PC-3 (cell line): Measurements from ENCODE around the gene SLC6A18. TPM values are rescaled to one million over a fixed set of nuclear protein-coding genes. Genes with fewer than 3 reads are reported as not detected.

Source experiments
- ATAC-seq: fragments of 200-7000 bp; cut with Tn5 transposase; 2 replicates; pipeline ENCODE4 v1.9.1; 2020; ENCODE audit warnings: mild to moderate bottlenecking, moderate library complexity
- BruUV-seq: library from RNA; stranded (reverse); fragments of 400-500 nt; replicated peaks from 2 replicates; lab custom pipeline; 2021; lab: Mats Ljungman, UMichigan
- CTCF ChIA-PET: fragments of 300-600 bp; sonication (Branson Sonifier 250); formaldehyde crosslinking; loops from one replicate; lab custom pipeline; 2022; ENCODE audit warnings: antibody characterized with exemption; lab: Charles Lee
- POLR2A ChIA-PET: fragments of 300-600 bp; sonication (Branson Sonifier 250); formaldehyde crosslinking; loops from one replicate; lab custom pipeline; 2022; ENCODE audit warnings: antibody characterized with exemption; ENCODE audit not compliant: unreplicated experiment; lab: Charles Lee
- DNase-seq: peaks from one replicate; pipeline ENCODE4 v3.0.0-alpha.2; 2015
- H2AFZ ChIP-seq: fragments of 300-600 bp; sonication (generic); 2 replicates; pipeline ENCODE4 v1.6.0; 2016; ENCODE audit warnings: antibody characterized with exemption, low read length
- H3F3A ChIP-seq: fragments of 300-600 bp; sonication (generic); one replicate; pipeline ENCODE4 v1.6.0; 2017; ENCODE audit warnings: antibody characterized with exemption, low read length, control low read depth, mild to moderate bottlenecking; ENCODE audit not compliant: unreplicated experiment
- H3K27ac ChIP-seq: fragments of 300-600 bp; sonication (generic); 2 replicates; pipeline ENCODE4 v1.5.1; 2016; ENCODE audit warnings: mild to moderate bottlenecking, low read length
- H3K27me3 ChIP-seq: fragments of 300-600 bp; sonication (generic); 2 replicates; pipeline ENCODE4 v1.6.1; 2016; ENCODE audit warnings: low read length, mixed read lengths
- H3K36me3 ChIP-seq: fragments of 300-600 bp; sonication (generic); 2 replicates; pipeline ENCODE4 v1.6.1; 2016; ENCODE audit warnings: low read depth, mixed run types, low read length, mixed read lengths
- H3K4me1 ChIP-seq: fragments of 300-600 bp; sonication (generic); 2 replicates; pipeline ENCODE4 v1.5.1; 2016; ENCODE audit warnings: low read length; ENCODE audit not compliant: insufficient read depth
- H3K4me2 ChIP-seq: fragments of 300-600 bp; sonication (generic); 2 replicates; pipeline ENCODE4 v1.6.0; 2016; ENCODE audit warnings: low read length
- H3K4me3 ChIP-seq: fragments of 300-600 bp; sonication (generic); 2 replicates; pipeline ENCODE4 v1.5.1; 2016; ENCODE audit warnings: mild to moderate bottlenecking, low read length, mixed read lengths
- H3K79me2 ChIP-seq: fragments of 300-600 bp; sonication (generic); 2 replicates; pipeline ENCODE4 v1.6.1; 2017; ENCODE audit warnings: low read length, mixed read lengths
- H3K9ac ChIP-seq: fragments of 300-600 bp; sonication (generic); 2 replicates; pipeline ENCODE4 v1.6.0; 2016; ENCODE audit warnings: mild to moderate bottlenecking, low read length
- H3K9me2 ChIP-seq: fragments of 300-600 bp; sonication (generic); replicated peaks from 2 replicates; pipeline ENCODE4 v1.6.1; 2016; ENCODE audit warnings: mixed run types, low read length, mixed read lengths
- H3K9me3 ChIP-seq: fragments of 300-600 bp; sonication (generic); 2 replicates; pipeline ENCODE4 v1.6.1; 2016; ENCODE audit warnings: low read length, mixed read lengths
- H4K20me1 ChIP-seq: fragments of 300-600 bp; sonication (generic); 2 replicates; pipeline ENCODE4 v1.6.1; 2016; ENCODE audit warnings: low read length, mixed read lengths
- CTCF ChIP-seq: fragments of 300-600 bp; sonication (generic); conservative IDR thresholded peaks from 2 replicates; pipeline ENCODE4 v1.5.1; 2017; ENCODE audit warnings: antibody characterized with exemption, low read depth, mild to moderate bottlenecking, low read length
- EZH2 ChIP-seq: fragments of 300-600 bp; sonication (generic); IDR thresholded peaks from one replicate; pipeline ENCODE4 v1.6.1; 2017; ENCODE audit warnings: antibody characterized with exemption, mild to moderate bottlenecking, low read length; ENCODE audit not compliant: unreplicated experiment
- EZH2phosphoT487 ChIP-seq: fragments of 300-600 bp; sonication (generic); IDR thresholded peaks from 2 replicates; pipeline ENCODE4 v1.6.1; 2018; ENCODE audit warnings: mild to moderate bottlenecking, antibody characterized with exemption, low read length, borderline replicate concordance
- intact Hi-C: fragments of 100-400 bp; cut with micrococcal nuclease; formaldehyde crosslinking; loops from 2 replicates; pipeline ENCODE4 v1.9.0; 2023
- total RNA-seq: library from RNA; depleted of rRNA; stranded (reverse); fragments of >200 nt; gene quantifications from 2 replicates; pipeline ENCODE4 v1.2.3, GENCODE V29; 2014

SLC6A18 gene
- total RNA-seq, 1 experiment from 2014 or later = not detected

DNA sequence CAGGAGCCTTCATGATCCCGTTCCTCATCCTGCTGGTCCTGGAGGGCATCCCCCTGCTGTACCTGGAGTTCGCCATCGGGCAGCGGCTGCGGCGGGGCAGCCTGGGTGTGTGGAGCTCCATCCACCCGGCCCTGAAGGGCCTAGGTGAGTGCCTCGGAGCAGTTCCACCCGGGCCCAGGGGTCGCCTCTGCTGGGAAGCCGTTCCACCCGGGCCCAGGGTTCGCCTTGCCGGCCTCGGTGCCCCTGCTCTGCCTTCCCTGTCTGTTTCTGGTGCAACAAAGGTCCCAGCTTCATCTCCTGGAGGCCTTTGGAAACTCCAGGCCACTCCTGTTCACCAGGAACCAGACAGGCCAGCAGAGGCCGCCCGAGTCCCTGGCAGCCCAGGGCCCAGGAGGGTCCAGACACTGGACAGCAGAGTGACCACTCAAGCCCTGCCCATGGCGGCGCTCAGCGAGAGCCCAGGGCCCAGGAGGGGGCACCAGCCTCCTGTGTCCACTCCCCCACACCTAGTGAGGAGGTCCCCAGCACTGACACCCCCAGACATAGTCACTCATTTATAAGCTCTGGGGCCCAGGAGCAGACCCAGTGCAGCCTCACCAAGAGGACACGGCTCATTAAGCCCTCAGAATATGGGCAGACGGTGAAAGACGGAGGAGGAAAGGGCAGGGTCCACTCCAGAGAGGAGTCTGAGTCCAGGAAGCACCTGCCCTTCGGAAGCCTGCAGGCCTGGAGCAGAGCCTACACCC lies 16.3 kb upstream of the SLC6A18 start:
- Histone ChIP-seq H3K27me3 (peaks cover 3% of the 10 kb centered on the region; the same call in 1 of the 2 replicates), H3K9me3 (no peaks in the 10 kb centered on the region), H4K20me1 (no peaks in the 10 kb centered on the region), H2AFZ (no peak overlapping the region), H3K27ac (no peak overlapping the region), H3F3A (no peaks in the 10 kb centered on the region), H3K36me3 (no peaks in the 10 kb centered on the region), H3K79me2 (no peaks in the 10 kb centered on the region), H3K9me2 (no peaks in the 10 kb centered on the region), H3K4me2 (no peak overlapping the region), H3K4me1 (no peaks in the 10 kb centered on the region), H3K4me3 (no peak overlapping the region), H3K9ac (no peak overlapping the region)
- TF ChIP-seq CTCF (peak; percentile 42; the same call in 1 of the 2 replicates), EZH2 (no peak)
- DNase-seq = peak; percentile 25
- ATAC-seq = peak; percentile 70
- BruUV-seq = no TSS peak
- intact Hi-C loops = no loop called here
- ChIA-PET POLR2A (no interaction called here), CTCF (interaction anchor here (0.5 to 0.8 kb wide), 4 partner anchors 19 to 436 kb away, joined by 3 to 4 read pairs (median 3); no protein-coding TSS in a partner anchor)

GRCh38 chr5:1209489-1209852 lies 15.7 kb upstream of the SLC6A18 start:
- DNase-seq = no peak
- H3K9ac ChIP-seq = no peak overlapping the region
- intact Hi-C loops = no loop called here
- no peaks in the 10 kb centered on the region for H4K20me1 ChIP-seq
- no peaks in the 10 kb centered on the region for H3K79me2 ChIP-seq
- no peaks in the 10 kb centered on the region for H3K36me3 ChIP-seq
- no TSS peak for BruUV-seq
- H3K9me3 ChIP-seq = no peaks in the 10 kb centered on the region
- peaks cover 3% of the 10 kb centered on the region; the same call in 1 of the 2 replicates for H3K27me3 ChIP-seq
- POLR2A ChIA-PET = no interaction called here
- no peaks in the 10 kb centered on the region for H3K4me1 ChIP-seq
- no peak overlapping the region for H3K4me3 ChIP-seq
- CTCF ChIA-PET = no interaction called here
- H3F3A ChIP-seq = no peaks in the 10 kb centered on the region
- no peak; the same call in 1 of the 2 replicates for ATAC-seq
- no peak overlapping the region for H3K4me2 ChIP-seq
- H3K9me2 ChIP-seq = no peaks in the 10 kb centered on the region
- no peak overlapping the region for H3K27ac ChIP-seq
- no peak overlapping the region for H2AFZ ChIP-seq
- TF ChIP-seq EZH2 (no peak), CTCF (no peak), EZH2phosphoT487 (no peak)
